GM12878 (cell line): ENCODE results near the gene METTL15. TPM values are rescaled to one million over a fixed set of nuclear protein-coding genes. Genes with fewer than 3 reads are reported as not detected.

ENCODE experiments used
- ATAC-seq: fragments of 200-7000 bp; cut with Tn5 transposase; 3 replicates; pipeline ENCODE4 v1.9.1; 2020; ENCODE audit warnings: mild to moderate bottlenecking, moderate library complexity
- BruUV-seq: library from RNA; stranded (reverse); fragments of 400-500 nt; replicated peaks from 2 replicates; lab custom pipeline; 2021; lab: Mats Ljungman, UMichigan
- CTCF ChIA-PET: fragments of 300-600 bp; sonication (Branson Sonifier 250); formaldehyde crosslinking; extraction: SDS; loops from one replicate; lab custom pipeline; 2021; ENCODE audit warnings: inconsistent platforms; lab: Yijun Ruan, JAX
- POLR2A ChIA-PET: fragments of 350-600 bp; formaldehyde crosslinking; extraction: SDS; loops from one replicate; lab custom pipeline; 2021; ENCODE audit warnings: inconsistent platforms; lab: Charles Lee
- RAD21 ChIA-PET: fragments of 300-600 bp; sonication (Branson Sonifier 250); formaldehyde crosslinking; loops from one replicate; lab custom pipeline; 2023; ENCODE audit warnings: antibody characterized with exemption; ENCODE audit not compliant: unreplicated experiment; lab: Charles Lee
- SMC1A ChIA-PET: fragments of 300-600 bp; sonication (Branson Sonifier 250); formaldehyde crosslinking; loops from one replicate; lab custom pipeline; 2023; ENCODE audit not compliant: unreplicated experiment, uncharacterized antibody; lab: Charles Lee
- DNase-seq: peaks from one replicate; pipeline ENCODE4 v3.0.0-alpha.2; 2011; ENCODE audit warnings: low read depth, low spot score
- FAIRE-seq: peaks from 3 replicates; lab custom pipeline; 2011; peaks lifted over from hg19 to GRCh38; lab: Jason Lieb, UNC
- H2AFZ ChIP-seq: 2 replicates; pipeline ENCODE4 v1.6.0; 2011; ENCODE audit warnings: low read depth, low read length, control low read depth; ENCODE audit not compliant: control insufficient read depth
- H3K27ac ChIP-seq: 2 replicates; pipeline ENCODE4 v1.5.1; 2011; ENCODE audit warnings: control low read depth; ENCODE audit not compliant: control insufficient read depth, insufficient read depth
- H3K27me3 ChIP-seq, 2 experiments: replicated peaks in 1 of 2; 2 replicates each; pipeline versions ENCODE4 v1.6.0 to v1.6.1; 2011; ENCODE audit warnings: low read length in 1 of 2; ENCODE audit not compliant: control insufficient read depth in 2 of 2, insufficient read depth in 2 of 2
- H3K36me3 ChIP-seq, 2 experiments: 2 replicates each; pipeline ENCODE4 v1.5.1; 2011; ENCODE audit warnings: low read length in 1 of 2; ENCODE audit not compliant: control insufficient read depth in 2 of 2, insufficient read depth in 2 of 2
- H3K4me1 ChIP-seq: 2 replicates; pipeline ENCODE4 v1.6.1; 2011; ENCODE audit warnings: mild to moderate bottlenecking, low read length, moderate library complexity, mixed read lengths; ENCODE audit not compliant: control insufficient read depth, insufficient read depth
- H3K4me2 ChIP-seq: 2 replicates; pipeline ENCODE4 v1.6.0; 2011; ENCODE audit warnings: control low read depth; ENCODE audit not compliant: control insufficient read depth, insufficient read depth
- H3K4me3 ChIP-seq: fragments of 200-600 bp; sonication (generic); 2 replicates; pipeline ENCODE4 v1.5.1; 2016
- H3K79me2 ChIP-seq: 2 replicates; pipeline ENCODE4 v1.6.0; 2011; ENCODE audit warnings: low read length; ENCODE audit not compliant: control insufficient read depth, insufficient read depth
- H3K9ac ChIP-seq: 2 replicates; pipeline ENCODE4 v1.8.0; 2011; ENCODE audit warnings: low read length, control low read depth, mixed read lengths; ENCODE audit not compliant: control insufficient read depth, insufficient read depth
- H3K9me3 ChIP-seq: replicated peaks from 3 replicates; pipeline ENCODE4 v1.5.1; 2011; ENCODE audit warnings: mild to moderate bottlenecking, low read length; ENCODE audit not compliant: control insufficient read depth, insufficient read depth
- H4K20me1 ChIP-seq: 2 replicates; pipeline ENCODE4 v1.6.0; 2011; ENCODE audit not compliant: control insufficient read depth, insufficient read depth
- KAT2A ChIP-seq: conservative IDR thresholded peaks from 2 replicates; pipeline ENCODE4 v1.6.1; 2011; ENCODE audit warnings: low read depth, low read length; ENCODE audit not compliant: control insufficient read depth
- MEF2A ChIP-seq: IDR thresholded peaks from 2 replicates; pipeline ENCODE4 v1.6.1; 2011; ENCODE audit warnings: low read depth, mild to moderate bottlenecking, low read length, moderate library complexity; ENCODE audit not compliant: insufficient read depth
- MTA3 ChIP-seq: IDR thresholded peaks from 2 replicates; pipeline ENCODE4 v1.6.1; 2012; ENCODE audit warnings: low read length, inconsistent platforms, borderline replicate concordance
- MYB ChIP-seq: fragments of 150-350 bp; IDR thresholded peaks from 2 replicates; pipeline ENCODE4 v1.6.1; 2014; ENCODE audit warnings: mild to moderate bottlenecking, low read depth, low read length, borderline replicate concordance
- NFIC ChIP-seq: IDR thresholded peaks from 2 replicates; pipeline ENCODE4 v1.6.1; 2012; ENCODE audit warnings: low read depth, mild to moderate bottlenecking, inconsistent platforms, low read length, moderate library complexity
- PAX8 ChIP-seq: fragments of 450-650 bp; IDR thresholded peaks from 2 replicates; pipeline ENCODE4 v1.6.1; 2017; ENCODE audit warnings: mild to moderate bottlenecking, moderate library complexity
- RAD51 ChIP-seq: fragments of 450-650 bp; IDR thresholded peaks from 2 replicates; pipeline ENCODE4 v1.6.1; 2016; ENCODE audit warnings: moderate library complexity, mild to moderate bottlenecking, inconsistent platforms
- SMAD5 ChIP-seq: IDR thresholded peaks from 2 replicates; pipeline ENCODE4 v1.6.1; 2016; ENCODE audit warnings: antibody characterized with exemption, low read depth
- WRNIP1 ChIP-seq: IDR thresholded peaks from 2 replicates; pipeline ENCODE4 v1.6.1; 2011; ENCODE audit warnings: low read depth, low read length, improper control_type of control experiment, borderline replicate concordance
- YBX1 ChIP-seq: fragments of 450-650 bp; IDR thresholded peaks from 2 replicates; pipeline ENCODE4 v1.6.1; 2016; ENCODE audit warnings: antibody characterized with exemption
- ZNF217 ChIP-seq: fragments of 450-650 bp; IDR thresholded peaks from 2 replicates; pipeline ENCODE4 v1.6.1; 2017; ENCODE audit warnings: antibody characterized with exemption, mild to moderate bottlenecking
- in situ Hi-C: fragments of 300-500 bp; cut with MboI; formaldehyde crosslinking; loops from 9 replicates; pipeline ENCODE4 v1.14.3; 2018; ENCODE audit warnings: mixed read lengths
- intact Hi-C: fragments of 100-400 bp; cut with micrococcal nuclease; formaldehyde crosslinking; loops from one replicate; pipeline ENCODE4 v1.14.2; 2022; ENCODE audit not compliant: unreplicated experiment
- polyA plus RNA-seq, 11 experiments: library from polyadenylated mRNA; depleted of rRNA in 4 of 11; unstranded in 6 of 11; stranded (reverse) in 5 of 11; fragments of >200 nt; fragmentation: Nextera tagmentation in 4 of 11; fragmentation: Illumina TruSeq in 1 of 11; extraction: Ambion mirVana in 4 of 11; extraction: Trizol in 1 of 11; gene quantifications; 1 replicate in 1 of 11; 2 replicates in 10 of 11; pipeline versions ENCODE4 v1.2.1 to v1.2.3, GENCODE V29; 2011 to 2016; ENCODE audit warnings: inconsistent platforms in 2 of 11, missing spikeins in 2 of 11, low read depth in 1 of 11
- total RNA-seq, 4 experiments: library from RNA; depleted of rRNA in 3 of 4; stranded (reverse); fragments of >200 nt in 3 of 4; fragmentation: Illumina TruSeq in 1 of 4; extraction: Trizol in 1 of 4; gene quantifications; 2 replicates each; pipeline versions ENCODE4 v1.2.1 to v1.2.3, GENCODE V29; 2013 to 2021
- TF ChIP-seq, protein P1 (sequence below): IDR thresholded peaks from 2 replicates; pipeline ENCODE4 v1.6.1; 2012; ENCODE audit warnings: low read length, inconsistent platforms

METTL15 gene
- total and polyA plus RNA-seq, 10 of the 15 experiments (the other 5 are each of a cell fraction or from before 2014, with no cell fraction given) = 7.9 to 16.9 (median 14.4) TPM

- TF ChIP-seq MTA3 (no peak), KAT2A (no peak), RAD51 (no peak)
Observed at GRCh38 chr11:28090052-28090749, 18.0 kb upstream of the METTL15 start (continued).

GRCh38 chr11:28092786-28093185 is 15.4 kb upstream of the METTL15 start:
- in situ Hi-C loops = no loop called here
- DNase-seq = no peak
- H3K4me1 ChIP-seq = no peaks in the 10 kb centered on the region
- TF ChIP-seq MEF2A (no peak), SMAD5 (no peak), YBX1 (no peak), WRNIP1 (no peak), ZNF217 (no peak), MYB (no peak), NFIC (no peak), PAX8 (no peak)
- TF ChIP-seq, protein P1, sequence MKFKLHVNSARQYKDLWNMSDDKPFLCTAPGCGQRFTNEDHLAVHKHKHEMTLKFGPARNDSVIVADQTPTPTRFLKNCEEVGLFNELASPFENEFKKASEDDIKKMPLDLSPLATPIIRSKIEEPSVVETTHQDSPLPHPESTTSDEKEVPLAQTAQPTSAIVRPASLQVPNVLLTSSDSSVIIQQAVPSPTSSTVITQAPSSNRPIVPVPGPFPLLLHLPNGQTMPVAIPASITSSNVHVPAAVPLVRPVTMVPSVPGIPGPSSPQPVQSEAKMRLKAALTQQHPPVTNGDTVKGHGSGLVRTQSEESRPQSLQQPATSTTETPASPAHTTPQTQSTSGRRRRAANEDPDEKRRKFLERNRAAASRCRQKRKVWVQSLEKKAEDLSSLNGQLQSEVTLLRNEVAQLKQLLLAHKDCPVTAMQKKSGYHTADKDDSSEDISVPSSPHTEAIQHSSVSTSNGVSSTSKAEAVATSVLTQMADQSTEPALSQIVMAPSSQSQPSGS = no peak
- H4K20me1 ChIP-seq = no peaks in the 10 kb centered on the region
- H3K27me3 ChIP-seq = no peaks in the 10 kb centered on the region
- POLR2A ChIA-PET = no interaction called here
- no peak overlapping the region for H3K4me2 ChIP-seq
- H3K4me3 ChIP-seq = no peak overlapping the region
- RAD21 ChIA-PET = no interaction called here
- peaks cover 0 to 8% of the 10 kb centered on the region in 2 experiments; a peak in 1 of 4 replicates for H3K36me3 ChIP-seq
- H3K27ac ChIP-seq = no peak overlapping the region
- H3K79me2 ChIP-seq = no peaks in the 10 kb centered on the region; the same call in none of the 2 replicates
- H2AFZ ChIP-seq = no peak overlapping the region
- no peak overlapping the region for H3K9ac ChIP-seq
- ATAC-seq = no peak
- intact Hi-C loops = no loop called here
- CTCF ChIA-PET = no interaction called here
- no peaks in the 10 kb centered on the region for H3K9me3 ChIP-seq
- FAIRE-seq = no peak
- SMC1A ChIA-PET = interaction anchor here (1.3 kb wide), 1 partner anchor 25 kb away, joined by 3 read pairs; no protein-coding TSS in a partner anchor
- BruUV-seq = no TSS peak
